Hematopoietic multipotent progenitor cell (in vitro differentiated cells): ENCODE measurements around the gene TNFRSF13B. TPM values are rescaled to one million over a fixed set of nuclear protein-coding genes. Genes with fewer than 3 reads are reported as not detected.
"Not testable (repeated sequence)": the region's sequence is repeated elsewhere in the genome, so short reads cannot be mapped to it uniquely, and the experiment has no call there.

Source experiments
- DNase-seq, 3 donors: peaks; one replicate each; pipeline ENCODE4 v3.0.0-alpha.2; 2011 to 2015; ENCODE audit warnings: low read depth in 2 of 3, low spot score in 2 of 3
- total RNA-seq: library from RNA; depleted of rRNA; stranded (reverse); fragments of >200 nt; gene quantifications from one replicate; pipeline ENCODE4 v1.2.3, GENCODE V29; 2012

TNFRSF13B gene
- total RNA-seq, 1 donor, result 0.27 TPM

- DNase-seq, result peak in 2 of 3 donors; percentile 71 to 83
Observed at GRCh38 chr17:16987830-16988601, 16.1 kb upstream of the TNFRSF13B start.

GRCh38 chr17:16987066-16987829 is 15.3 kb upstream of the TNFRSF13B start:
- DNase-seq, result no peak

GRCh38 chr17:16986391-16986790 is 14.5 kb upstream of the TNFRSF13B start:
- DNase-seq, result no peak

DNA sequence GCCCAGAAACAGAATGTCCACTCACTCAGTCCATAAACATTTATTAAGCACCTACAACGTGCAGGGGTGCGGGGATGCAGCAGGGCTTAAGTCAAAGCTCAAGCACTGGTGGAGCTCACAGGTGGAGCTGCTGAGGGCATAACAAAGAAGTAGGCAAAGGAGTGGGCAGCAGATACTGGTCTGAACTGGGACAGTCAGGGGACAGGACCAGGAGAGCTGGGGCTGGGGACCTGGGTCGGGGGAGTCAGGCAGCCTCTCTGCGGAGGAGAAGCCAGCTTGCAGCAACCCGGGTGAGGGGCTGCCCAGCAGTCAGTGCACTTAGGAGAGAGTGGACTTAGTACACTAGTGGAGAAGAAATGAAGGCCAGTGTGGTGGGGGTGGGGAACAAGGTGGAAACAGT is 10.0 kb upstream of the TNFRSF13B start:
- DNase-seq, result no peak

DNA sequence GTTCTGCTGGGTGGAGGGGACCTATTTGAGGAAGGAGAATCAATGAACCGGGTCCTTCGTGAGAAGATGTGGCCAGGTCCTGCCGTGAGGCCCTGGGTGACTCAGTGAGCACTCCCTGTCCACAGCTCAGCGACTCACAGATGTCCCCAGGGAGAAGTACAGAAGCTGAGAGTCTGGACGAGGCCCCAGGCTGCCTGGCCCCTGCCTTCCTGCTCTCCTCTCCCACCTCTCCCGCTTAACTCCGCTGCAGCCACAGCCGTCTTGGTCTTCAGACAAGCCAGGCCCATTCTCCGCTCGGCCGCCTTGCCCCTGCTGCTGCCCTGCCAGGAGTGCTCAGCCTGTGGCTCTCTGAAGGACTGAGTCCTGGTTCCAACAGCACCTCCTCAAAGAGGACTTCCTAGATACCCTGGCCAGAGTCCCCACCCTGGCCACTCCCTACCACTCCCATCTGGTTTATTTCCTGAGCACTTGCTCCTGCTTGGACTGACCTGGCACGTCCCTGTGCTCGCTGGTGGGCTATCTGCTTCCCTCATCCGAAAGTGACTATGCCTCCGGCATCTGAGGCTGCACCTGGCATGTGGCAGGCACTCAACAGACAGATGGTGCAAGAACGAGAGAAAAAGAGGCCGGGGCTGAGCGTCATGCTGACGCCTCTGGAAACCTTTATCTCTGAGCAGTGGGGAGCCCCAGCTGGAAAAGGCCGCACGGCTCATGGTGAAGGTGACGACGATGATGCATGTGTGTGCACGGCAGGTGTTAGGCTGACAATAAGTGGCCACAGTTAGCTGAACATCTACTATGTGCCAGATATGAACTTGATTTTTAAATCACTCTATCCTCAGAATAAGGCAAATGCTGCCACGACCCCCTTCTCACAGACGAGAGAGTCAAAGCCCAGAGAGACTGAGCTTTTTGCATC is 9.2 kb upstream of the TNFRSF13B start:
- DNase-seq, result no peak

DNA sequence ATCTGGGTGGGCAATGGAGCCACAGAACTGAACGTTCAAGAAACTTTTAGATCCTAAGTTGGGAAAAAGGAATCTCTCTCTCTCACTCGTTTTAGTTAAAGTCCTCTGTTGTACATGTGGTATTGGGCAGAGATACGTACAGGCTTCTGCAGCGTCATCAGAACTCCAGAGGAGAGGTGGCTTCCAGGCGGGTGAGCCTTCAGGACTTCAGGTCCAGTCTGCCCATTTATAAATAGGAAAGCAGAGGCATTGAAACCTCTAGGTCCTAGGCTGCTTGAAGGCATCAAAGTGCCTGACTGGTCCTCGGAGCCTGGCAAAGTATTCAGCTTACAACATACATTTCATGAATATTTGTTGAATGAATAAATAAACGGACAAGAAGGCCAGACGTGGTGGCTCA is 8.1 kb upstream of the TNFRSF13B start:
- no peak for DNase-seq

DNA sequence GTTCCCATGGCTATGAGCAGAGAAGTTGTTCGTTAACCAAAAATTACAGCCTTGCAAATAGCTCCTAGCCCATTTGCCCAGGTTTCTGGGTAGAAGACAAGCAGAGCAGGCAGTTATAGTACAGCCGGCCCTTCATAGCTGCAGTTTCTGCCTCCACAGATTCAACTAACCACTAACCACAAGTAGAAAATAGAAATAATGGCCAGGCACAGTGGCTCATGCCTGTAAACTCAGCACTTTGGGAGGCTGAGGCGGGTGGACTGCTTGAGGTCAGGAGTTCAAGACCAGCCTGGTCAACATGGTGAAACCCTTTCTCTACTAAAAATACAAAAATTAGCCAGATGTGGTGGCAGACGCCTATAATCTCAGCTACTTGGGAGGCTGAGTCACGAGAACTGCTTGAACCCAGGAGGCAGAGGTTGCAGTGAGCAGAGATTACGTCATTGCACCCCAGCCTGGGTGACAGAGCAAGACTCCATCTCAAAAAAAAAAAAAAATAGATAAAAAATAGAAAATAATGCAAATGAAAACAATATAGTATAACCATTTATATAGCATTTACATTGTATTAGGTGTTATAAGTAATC is 7.4 kb upstream of the TNFRSF13B start:
- not testable (repeated sequence) for DNase-seq

DNA sequence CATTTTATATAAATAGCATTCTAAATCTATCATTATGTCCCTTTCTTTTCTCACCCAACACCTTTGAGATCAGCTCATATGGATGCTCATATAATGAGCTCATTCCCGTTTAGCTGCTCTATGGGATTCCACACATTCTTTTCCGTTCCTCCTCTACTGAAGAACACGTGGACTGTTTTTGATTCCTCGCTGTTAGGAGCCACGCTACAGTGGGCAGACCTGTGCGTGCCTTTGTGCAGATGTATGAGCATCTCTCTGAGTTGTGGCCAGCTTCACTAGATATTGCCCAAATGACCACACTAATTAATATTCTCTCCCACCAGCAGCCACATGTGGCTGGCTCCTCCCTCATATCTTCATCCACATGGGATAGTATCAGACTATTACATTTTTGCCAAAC is 6.0 kb upstream of the TNFRSF13B start:
- DNase-seq, result no peak

DNA sequence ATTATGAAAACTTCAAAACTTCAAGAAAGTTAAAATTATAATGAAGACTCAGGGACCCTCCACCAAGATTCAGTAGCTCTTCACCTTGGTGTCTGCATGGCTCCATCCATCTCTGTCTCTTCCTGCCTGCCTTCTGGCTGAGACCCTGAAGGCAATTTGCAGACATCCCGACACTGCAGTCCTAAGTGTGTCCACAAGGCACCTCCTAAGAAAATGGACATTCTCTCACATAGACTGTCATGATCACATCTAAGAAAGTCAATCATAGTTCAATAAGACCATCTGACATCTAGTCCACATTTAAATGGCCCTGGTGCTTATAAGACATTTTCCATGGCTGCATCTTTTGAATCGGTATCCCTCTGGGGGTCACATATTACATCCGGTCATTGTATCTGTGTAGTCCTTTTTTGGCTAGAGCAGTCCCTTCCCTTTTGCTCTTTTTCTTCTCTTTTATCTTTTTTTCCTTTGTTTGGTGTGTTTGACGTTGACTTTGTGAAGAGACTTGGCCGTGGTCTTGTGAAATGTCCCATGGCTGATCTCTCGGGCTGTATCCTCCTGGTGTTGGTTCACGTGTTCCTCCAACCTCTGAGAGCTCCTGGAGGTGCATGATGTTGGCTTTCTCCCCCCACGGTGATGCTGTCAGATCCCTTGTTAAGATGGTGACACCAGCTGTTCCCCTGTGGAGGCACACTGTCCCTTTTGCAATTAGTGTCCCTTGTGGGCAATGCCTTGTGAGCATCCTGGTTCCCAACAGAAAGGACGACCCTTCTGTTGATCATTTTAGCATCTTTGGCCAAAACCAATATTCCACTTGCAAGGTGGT is 5.0 kb upstream of the TNFRSF13B start:
- no peak for DNase-seq

DNA sequence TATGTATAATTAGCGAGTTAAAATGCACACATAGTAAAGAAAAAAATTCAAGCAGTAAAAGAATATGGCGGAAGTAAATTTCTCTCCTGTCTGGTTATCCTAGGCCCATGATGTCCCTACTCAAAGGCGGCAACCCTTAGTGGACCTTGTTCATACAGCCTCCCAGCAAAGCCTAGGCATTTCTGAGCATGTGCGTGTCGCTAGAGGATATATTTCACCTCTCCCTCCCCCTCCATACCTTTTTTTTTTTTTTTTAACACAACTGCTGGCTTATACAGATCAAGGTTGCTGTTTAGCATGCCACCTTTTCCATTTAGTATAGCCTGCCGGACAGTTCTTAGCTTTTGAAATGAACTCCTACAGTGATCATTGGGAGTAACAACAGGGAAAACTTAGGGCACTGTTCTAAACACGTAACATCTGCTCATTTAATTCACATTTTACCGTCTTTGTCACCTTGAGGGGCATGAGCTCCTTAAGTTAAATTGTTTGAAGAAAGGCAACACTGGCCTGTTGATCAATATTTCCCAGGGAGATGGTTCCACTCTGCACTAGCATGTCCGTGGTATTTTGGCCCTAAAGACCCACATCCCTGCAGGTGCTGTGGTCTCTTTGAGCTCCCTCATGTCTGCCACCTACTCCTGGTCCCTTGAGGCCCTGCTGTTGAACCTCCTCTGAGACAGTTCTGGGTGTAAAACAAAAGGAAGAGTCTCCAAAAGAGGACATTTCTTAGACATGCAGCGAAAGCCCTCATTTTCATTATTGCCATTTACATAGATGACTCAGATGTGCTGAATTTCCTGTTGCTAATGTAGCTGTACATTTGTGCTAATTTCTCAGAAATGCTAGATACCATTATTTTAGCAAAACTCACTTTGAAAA is 4.1 kb upstream of the TNFRSF13B start:
- no peak for DNase-seq

DNA sequence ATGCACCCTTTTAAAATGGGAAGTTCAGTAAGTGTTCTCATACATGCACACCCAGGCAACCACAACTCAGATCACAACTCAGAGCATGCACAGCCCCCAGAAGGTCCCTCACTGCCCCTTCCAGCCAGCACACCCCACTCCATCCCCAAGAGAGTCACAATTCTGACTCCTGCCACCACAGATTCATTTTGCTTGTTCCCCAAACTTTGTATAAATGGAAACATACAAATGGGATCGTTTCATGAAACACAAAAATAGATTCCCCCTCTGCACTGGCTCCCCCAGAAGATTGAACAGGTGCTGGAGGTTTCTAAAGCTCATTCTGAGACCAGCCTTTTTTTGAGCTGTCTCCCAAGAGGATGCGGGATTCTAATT is 3.3 kb upstream of the TNFRSF13B start:
- DNase-seq, result no peak

DNA sequence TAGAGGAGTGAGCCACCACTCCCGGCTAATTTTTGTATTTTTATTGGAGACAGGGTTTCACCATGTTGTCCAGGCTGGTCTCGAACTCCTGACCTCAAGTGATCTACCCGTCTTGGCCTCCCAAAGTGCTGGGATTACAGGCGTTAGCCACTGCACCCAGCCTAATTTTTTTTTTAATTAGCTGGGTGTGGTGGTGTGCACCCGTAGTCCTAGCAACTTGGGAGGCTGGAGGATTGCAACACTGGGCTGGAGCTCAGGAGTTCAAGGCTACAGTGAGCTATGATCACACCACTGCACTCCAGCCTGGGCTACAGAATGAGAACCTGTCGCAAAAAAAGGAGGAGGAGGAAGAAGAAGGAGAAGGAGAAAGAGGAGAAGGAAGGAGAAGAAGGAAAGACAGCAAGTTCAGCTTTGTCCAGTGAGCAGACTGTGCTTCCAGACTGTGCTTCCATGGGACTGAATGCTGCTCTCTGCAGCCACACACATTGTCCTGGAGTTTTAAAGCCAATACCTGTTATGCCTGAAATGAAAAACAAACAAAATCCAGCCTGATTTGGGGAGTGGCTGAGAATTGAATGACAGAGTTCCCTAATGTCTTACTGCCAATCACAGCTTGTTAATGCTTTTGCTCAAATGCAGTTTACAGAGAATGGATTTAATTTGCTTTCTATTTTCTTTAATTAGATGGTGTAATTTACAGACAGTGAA is 2.8 kb upstream of the TNFRSF13B start:
- DNase-seq, result no peak

- DNase-seq, result no peak
Observed at GRCh38 chr17:16973760-16974540, 2.0 kb upstream of the TNFRSF13B start.

DNA sequence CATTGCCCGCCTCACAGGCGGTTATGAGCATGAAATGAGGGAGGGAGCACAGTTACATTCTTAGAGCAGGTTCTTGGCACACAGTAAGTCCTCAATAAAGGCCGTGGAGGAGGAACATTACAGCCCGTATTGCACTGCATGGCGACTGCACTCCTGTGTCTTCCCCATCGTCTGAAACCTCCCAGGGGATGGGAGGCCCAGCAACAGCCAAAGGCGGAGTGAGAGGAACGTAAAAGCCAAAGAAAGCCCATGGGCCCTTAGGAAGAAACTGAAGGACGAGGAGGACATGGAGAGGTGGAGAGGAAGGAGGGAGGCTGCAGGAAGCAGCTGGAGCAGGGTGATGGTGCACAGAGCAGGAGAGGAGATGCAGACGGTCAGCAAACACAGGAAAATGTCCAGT is 1.1 kb upstream of the TNFRSF13B start:
- not testable (repeated sequence) for DNase-seq

GRCh38 chr17:16972346-16972745 is 428 bp upstream of the TNFRSF13B start:
- DNase-seq, result no peak

GRCh38 chr17:16969931-16970906 is 1.7 kb downstream of the TNFRSF13B start:
- no peak for DNase-seq
